ENCODE data around the gene SLC16A11.

The SLC16A11 gene

DNA sequence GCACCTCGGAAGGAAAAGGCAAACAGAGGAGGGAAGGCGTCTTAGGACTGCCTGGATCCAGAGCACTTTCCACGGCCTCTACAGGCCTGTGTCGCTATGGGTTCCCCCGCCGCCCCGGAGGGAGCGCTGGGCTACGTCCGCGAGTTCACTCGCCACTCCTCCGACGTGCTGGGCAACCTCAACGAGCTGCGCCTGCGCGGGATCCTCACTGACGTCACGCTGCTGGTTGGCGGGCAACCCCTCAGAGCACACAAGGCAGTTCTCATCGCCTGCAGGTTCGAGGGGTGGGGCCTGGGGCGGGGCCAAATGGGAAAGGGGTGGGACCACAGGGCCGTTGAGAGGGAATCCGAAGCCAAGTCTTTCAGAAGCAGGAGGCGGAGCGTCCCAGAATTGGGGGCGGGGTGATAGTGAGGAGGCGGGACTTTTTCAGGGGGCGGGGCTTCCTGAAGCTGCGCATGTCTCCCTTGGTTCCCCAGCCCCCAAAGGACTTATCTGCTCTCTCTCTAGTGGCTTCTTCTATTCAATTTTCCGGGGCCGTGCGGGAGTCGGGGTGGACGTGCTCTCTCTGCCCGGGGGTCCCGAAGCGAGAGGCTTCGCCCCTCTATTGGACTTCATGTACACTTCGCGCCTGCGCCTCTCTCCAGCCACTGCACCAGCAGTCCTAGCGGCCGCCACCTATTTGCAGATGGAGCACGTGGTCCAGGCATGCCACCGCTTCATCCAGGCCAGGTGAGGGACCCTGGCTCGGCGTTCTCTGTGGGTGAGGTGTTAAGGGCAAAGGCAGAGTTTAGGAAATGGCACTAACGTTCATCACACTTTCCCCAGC, 20.1 kb downstream of the SLC16A11 start:
- peak; percentile 12 for DNase-seq

GRCh38 chr17:7022781-7023571, 20.9 kb downstream of the SLC16A11 start, which contains the start of gene BCL6B:
Gene BCL6B (plus strand): TSS chr17:7023050. CDS start chr17:7023672, 622 bp downstream.
- DNase-seq = no peak

DNA sequence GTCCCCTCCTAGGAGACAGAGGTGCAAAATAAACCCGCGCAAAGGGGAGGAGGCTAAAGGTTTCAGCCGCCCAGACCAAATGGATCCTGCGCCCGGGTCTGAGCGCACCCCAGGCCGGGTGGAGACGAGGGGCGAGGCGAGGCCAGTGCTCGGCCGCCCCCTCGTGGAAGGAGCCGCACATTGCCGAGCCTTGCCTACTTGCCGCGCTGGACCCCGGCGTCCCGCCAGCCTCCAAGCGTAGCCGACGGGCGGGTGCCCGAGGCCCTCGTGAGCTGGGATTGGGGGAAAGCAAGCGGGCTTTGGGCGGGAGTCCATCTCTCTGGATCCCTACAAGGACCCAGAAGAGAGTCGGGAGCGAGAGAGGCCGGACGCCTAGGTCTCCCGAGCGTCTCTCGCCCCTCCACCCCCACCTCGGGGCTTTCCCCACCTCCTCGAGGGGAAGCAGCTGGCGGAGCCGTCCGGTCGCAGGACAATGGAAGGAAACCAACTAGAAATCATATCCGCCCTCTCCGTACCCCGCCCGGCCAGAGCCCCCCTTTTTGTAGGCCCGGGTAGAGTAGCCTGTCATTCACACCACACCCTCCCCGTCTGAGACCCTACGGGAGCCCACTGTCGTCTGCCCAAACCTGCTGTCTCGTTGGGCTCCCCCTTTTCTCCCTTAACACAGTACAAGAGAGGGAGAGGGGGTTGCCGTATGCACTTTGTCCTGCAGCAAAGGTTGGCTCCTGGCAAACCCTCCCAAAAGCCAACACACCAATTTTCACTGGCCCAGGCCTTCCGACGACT, 21.7 kb downstream of the SLC16A11 start:
- peak; percentile 48 for DNase-seq

DNA sequence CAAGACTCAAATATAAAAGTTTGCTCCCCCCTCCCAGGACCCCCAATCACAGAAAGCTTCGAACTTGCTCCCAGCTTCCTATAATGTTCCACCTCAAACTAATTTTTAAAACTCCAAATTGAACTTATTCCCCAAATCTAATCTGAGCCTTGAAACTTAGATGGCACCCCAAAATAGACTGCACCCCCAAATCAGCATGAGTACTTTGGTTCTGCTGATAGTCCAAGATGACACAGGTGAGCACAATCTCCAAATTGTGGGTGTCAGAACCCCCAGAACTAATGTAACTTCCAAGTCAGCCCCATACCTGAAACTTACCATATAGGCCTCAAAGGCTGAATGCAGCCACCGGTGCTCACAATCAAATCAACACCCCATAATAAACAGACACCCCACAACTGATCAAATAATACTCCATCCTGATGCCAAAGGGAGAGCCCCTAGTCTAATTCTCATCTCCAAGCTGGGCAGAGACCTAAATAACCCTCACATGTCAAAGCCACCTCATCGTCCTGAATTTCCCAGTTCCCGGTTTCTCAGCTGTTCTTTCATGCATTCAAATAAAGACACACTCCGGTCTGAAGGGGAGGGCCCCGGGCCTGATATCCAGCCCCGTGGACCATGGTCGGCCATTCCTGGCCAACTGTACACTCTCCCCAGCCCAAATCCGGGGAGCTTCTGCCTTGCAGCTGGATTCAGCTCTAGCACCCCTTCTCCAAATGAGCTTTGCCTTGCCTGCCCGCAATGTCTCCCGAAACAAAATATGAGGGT, 22.8 kb downstream of the SLC16A11 start:
- no peak for DNase-seq

DNA sequence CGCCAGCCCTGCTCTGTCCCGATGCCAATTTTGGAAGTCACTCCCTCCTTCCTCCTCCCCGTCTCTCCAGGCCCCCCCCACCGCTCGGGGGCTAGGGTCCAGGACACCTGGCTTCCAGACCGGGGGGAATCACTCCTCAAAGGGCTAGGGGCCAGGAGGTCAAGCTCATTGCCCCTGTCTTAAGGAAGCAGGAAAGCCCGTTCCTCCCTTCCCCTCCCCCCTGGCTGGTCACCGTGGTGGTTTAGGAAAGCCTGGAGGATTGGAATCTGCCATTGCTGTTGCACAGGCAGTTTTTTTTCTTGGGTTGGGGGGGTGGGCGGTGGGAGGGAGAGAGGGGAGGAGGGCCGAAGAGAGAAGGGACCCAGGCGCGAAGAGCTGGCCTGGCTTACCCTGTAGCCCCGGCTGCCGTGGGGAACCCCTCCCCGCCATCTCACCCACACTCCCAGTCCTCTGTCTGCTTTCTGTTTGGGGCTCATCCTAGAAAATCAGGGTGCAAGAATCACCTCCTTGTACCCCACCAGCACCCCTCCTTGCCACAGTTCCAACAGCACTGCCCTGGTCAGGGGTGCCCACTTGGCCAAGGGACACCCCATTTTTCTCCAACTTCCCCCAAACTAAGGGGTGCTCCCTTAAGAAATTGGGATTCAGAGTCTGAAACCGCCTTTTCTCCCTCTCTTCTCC, 23.9 kb downstream of the SLC16A11 start:
- DNase-seq = no peak

GRCh38 chr17:7019367-7019766, 24.5 kb downstream of the SLC16A11 start:
- DNase-seq = no peak

DNA sequence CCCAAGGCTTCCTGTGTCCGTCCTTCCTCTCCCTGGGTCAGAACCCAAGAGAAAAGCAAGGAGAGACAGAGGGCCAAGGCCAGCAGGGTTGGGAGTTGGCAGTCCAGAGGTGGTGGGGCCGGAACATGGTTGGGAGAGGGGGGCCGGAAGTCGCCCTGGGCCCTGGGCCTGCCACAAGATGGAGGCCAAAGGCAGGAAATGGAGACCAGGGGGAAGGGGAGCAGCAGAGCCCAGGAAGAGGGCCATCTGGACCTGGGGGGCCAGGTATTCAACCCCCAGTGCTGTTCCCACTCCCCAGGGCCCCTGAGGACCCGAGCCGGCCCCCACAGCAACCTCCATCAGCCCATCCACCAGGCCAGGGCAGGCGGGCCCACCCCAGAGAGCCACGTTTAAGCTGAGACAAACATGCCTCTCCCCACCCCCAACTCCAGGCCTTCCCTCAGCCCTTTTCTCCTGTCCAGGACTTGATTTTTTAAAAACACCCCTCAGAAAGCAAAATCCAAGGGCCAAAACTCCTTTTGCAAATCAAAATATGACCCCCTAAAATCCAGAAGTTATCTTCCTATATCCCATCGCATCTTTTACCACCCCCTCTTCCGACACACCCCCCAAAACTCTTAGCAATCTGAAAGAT, 25.4 kb downstream of the SLC16A11 start:
- no peak for DNase-seq

- no peak for DNase-seq
These were observed 26.1 kb downstream of the SLC16A11 start for GRCh38 chr17:7017827-7018200.

- DNase-seq = no peak
These were observed 26.7 kb downstream of the SLC16A11 start for GRCh38 chr17:7016886-7017826.

- no peak for DNase-seq
These were observed 27.5 kb downstream of the SLC16A11 start for GRCh38 chr17:7016418-7016817.

DNA sequence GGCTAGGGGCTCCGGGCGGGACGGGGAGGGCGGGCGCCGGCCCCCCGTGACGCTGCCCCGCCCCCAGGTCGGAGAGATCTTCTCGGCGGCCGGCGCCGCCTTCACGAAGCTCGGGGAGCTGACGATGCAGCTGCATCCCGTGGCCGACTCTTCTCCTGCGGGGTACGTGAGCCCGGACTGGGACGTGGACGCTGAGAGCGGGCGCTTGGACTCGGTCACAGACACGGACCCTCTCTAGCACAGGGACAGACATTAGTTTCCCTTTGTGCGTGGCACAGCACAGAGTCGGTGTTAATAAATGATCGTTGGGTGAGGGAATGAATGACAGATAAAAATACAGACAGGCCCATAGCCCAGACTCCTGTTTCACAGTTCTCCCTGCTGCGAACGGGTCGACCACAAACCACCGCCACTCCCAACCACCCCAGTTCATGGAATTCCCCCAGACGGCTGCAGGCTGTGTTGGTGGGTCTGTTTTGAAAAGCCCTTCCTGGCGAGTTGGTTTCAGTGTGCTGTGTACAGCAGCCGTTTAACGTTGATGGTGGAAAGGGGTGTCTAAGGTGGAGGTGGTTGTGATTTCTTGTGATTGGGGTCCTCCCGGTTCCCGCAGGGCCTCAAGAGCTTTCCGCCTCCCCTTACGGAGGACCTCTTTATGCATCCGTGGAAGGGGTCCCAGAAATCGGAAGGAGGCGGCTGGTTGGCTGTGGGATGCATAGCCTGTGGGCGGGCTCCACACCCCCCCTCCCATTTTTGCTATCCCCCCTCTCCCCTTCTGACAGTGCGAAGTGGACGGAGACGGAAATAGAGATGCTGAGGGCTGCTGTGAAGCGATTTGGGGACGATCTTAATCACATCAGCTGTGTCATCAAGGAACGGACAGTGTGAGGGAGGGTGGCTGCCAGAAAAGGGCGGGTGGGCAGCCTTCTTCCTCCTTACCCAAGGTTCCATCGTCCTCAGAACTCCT, 28.6 kb downstream of the SLC16A11 start:
- no peak for DNase-seq

- peak; percentile 87 for DNase-seq
These were observed 29.5 kb downstream of the SLC16A11 start for GRCh38 chr17:7014261-7014994.

DNA sequence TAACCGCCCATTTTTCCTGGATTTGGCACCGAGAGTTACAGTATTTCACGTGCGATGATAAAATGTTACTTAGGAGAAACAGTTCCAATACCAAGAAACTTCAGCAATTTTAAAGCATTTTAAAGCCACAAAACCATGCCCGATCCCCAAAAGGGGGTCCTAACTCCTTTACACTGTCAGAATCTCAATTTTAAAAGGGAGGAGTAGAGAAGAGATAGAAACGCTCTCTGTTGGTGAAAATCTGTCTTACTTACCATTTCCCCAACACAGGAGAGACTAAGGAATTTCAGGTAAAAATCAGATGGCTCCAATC, 32.0 kb downstream of the SLC16A11 start:
- no peak for DNase-seq

- no peak for DNase-seq
These were observed 32.5 kb downstream of the SLC16A11 start for GRCh38 chr17:7011415-7011814.

- DNase-seq = no peak
These were observed 33.4 kb downstream of the SLC16A11 start for GRCh38 chr17:7010523-7010922.

DNA sequence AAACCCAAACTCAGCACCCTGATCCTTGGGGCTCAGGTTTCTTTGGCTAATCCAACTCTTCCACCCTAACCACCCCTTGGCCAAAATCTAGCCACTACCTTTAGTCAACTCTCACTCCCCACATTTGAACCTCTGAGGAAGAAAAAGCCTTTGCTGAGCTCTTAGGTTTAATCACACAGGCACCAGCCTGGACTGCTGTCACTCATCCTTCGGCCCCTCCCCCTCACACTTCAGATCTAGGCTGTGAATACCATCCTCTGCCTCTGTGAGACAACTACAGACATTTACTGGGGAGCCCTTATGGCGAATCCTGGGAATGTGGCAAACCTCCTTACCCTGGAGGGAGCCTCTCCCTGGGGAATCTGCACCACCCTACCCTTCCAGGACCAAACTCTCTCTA, 36.7 kb downstream of the SLC16A11 start:
- no peak for DNase-seq

DNA sequence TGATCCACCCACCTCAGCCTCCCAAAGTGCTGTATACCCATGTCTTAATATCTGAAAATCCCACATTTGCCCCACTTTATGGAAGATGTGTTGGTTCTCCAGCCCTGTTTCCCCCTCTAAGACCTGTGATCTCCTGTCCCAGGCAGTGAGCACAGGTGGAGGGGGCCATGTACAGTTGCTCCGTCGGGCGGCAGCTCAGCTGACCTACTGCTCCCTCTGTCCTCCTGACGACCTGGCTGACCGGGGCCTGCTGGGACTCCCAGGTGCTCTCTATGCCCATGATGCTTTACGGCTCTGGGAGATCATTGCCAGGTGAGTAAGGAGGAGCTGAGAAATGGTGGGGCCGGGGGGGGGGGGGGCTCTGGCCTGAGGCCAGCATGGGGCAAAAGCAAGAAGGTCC, 38.2 kb downstream of the SLC16A11 start:
- no peak for DNase-seq

Measured in NCI-H510A treated with DMSO at 0.1 percent for 48 hours (cell line).